ENCODE data around the gene NR5A2.

Gene NR5A2

DNA sequence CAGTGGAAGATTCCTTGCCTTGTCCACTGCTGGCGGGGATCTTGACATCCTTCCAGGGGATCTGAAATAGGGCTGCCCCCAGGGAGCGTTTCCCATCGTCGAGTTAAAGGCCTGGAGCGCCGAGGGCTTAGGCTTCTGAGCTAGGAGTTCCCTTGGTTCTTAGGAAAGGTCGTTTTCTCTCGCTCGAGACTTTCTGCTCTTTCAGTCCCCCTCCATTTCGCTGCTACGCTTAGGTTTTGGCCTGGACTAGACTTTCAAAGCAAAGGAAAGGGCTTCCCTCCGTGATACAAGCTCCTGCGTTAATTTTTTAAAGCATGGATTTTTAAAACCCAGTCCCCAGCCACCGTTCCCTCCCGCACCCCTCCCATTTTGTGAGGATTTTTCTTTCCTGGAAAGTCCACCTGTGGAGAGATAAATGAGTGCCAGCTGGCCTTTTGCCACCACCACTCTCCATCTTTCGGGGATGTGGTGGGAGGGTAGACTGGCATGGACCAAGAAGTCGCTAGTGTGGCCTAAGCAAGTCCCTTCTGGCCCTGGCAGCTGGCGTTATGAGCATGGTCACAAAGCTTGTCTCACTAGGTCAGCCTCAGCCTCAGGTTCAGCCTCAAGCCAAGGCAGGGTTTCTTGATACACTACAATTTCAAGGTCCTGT lies 9.2 kb downstream of the NR5A2 start:
- H3K4me1 ChIP-seq (ENCODE audit: insufficient read depth, insufficient read length), result peaks cover 16% of the 10 kb centered on the region
- TF ChIP-seq ZNF274 (IDR thresholded peaks at IDR 0.05; ENCODE audit: low read depth, low read length) (no peak), YY1 (IDR thresholded peaks at IDR 0.05; ENCODE audit: insufficient read depth, insufficient read length) (no peak), SUZ12 (IDR thresholded peaks at IDR 0.05; ENCODE audit: extremely low read depth, insufficient read depth, insufficient read length) (no peak)
- H3K9me3 ChIP-seq (ENCODE audit: insufficient read depth, low read length), result no peaks in the 10 kb centered on the region
- no peak for DNase-seq (ENCODE audit: low read depth, low spot score)
- H3K4me3 ChIP-seq (ENCODE audit: insufficient read length, low read depth), result peak overlapping the region; percentile 43
- H3K9ac ChIP-seq (ENCODE audit: insufficient read length, low read depth), result peak overlapping the region; percentile 15
- H3K27me3 ChIP-seq (ENCODE audit: insufficient read depth, insufficient read length), result peaks cover 98% of the 10 kb centered on the region
- no peaks in the 10 kb centered on the region for H3K36me3 ChIP-seq (ENCODE audit: insufficient read depth, insufficient read length, low read length)

GRCh38 chr1:200037501-200037900 lies 10.0 kb downstream of the NR5A2 start:
- Histone ChIP-seq H3K36me3 (ENCODE audit: insufficient read depth, insufficient read length, low read length) (no peaks in the 10 kb centered on the region), H3K4me1 (ENCODE audit: insufficient read depth, insufficient read length) (peaks cover 16% of the 10 kb centered on the region), H3K4me3 (ENCODE audit: insufficient read length, low read depth) (no peak overlapping the region), H3K27me3 (ENCODE audit: insufficient read depth, insufficient read length) (peaks cover 98% of the 10 kb centered on the region), H3K9me3 (ENCODE audit: insufficient read depth, low read length) (no peaks in the 10 kb centered on the region), H3K9ac (ENCODE audit: insufficient read length, low read depth) (no peak overlapping the region)
- TF ChIP-seq YY1 (IDR thresholded peaks at IDR 0.05; ENCODE audit: insufficient read depth, insufficient read length) (no peak), ZNF274 (IDR thresholded peaks at IDR 0.05; ENCODE audit: low read depth, low read length) (no peak), SUZ12 (IDR thresholded peaks at IDR 0.05; ENCODE audit: extremely low read depth, insufficient read depth, insufficient read length) (no peak)
- DNase-seq (ENCODE audit: low read depth, low spot score), result no peak

DNA sequence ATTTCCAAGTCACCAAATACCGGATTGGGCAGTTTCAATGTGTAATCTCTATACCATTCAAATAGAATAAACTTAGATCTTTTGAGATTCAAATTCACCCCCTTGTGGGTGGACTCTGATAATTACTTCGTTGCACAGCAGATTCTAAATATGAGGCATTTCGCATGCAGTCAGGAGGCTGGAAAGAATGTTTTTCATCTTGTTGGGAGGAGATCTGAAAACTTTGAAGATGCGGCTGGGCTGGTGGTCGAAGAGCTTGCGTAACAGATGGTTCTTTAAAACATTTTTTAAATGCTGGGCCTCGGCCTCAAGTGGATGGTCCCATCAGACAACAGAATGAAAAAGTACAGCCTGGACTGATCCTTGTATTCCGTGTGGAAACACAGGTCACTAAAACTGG lies 10.4 kb downstream of the NR5A2 start:
- Histone ChIP-seq H3K36me3 (ENCODE audit: insufficient read depth, insufficient read length, low read length) (no peaks in the 10 kb centered on the region), H3K4me3 (ENCODE audit: insufficient read length, low read depth) (peak overlapping the region; percentile 27), H3K4me1 (ENCODE audit: insufficient read depth, insufficient read length) (peaks cover 16% of the 10 kb centered on the region), H3K9ac (ENCODE audit: insufficient read length, low read depth) (peak overlapping the region; percentile 27), H3K27me3 (ENCODE audit: insufficient read depth, insufficient read length) (peaks cover 98% of the 10 kb centered on the region), H3K9me3 (ENCODE audit: insufficient read depth, low read length) (no peaks in the 10 kb centered on the region)
- DNase-seq (ENCODE audit: low read depth, low spot score), result no peak
- TF ChIP-seq YY1 (IDR thresholded peaks at IDR 0.05; ENCODE audit: insufficient read depth, insufficient read length) (no peak), SUZ12 (IDR thresholded peaks at IDR 0.05; ENCODE audit: extremely low read depth, insufficient read depth, insufficient read length) (no peak), ZNF274 (IDR thresholded peaks at IDR 0.05; ENCODE audit: low read depth, low read length) (no peak)

GRCh38 chr1:200038325-200038980 lies 10.9 kb downstream of the NR5A2 start:
- Histone ChIP-seq H3K36me3 (ENCODE audit: insufficient read depth, insufficient read length, low read length) (no peaks in the 10 kb centered on the region), H3K4me3 (ENCODE audit: insufficient read length, low read depth) (peak overlapping the region; percentile 67), H3K27me3 (ENCODE audit: insufficient read depth, insufficient read length) (peaks cover 98% of the 10 kb centered on the region), H3K9ac (ENCODE audit: insufficient read length, low read depth) (peak overlapping the region; percentile 85), H3K9me3 (ENCODE audit: insufficient read depth, low read length) (no peaks in the 10 kb centered on the region), H3K4me1 (ENCODE audit: insufficient read depth, insufficient read length) (peaks cover 16% of the 10 kb centered on the region)
- peak; percentile 95 for DNase-seq (ENCODE audit: low read depth, low spot score)
- TF ChIP-seq ZNF274 (IDR thresholded peaks at IDR 0.05; ENCODE audit: low read depth, low read length) (no peak), SUZ12 (IDR thresholded peaks at IDR 0.05; ENCODE audit: extremely low read depth, insufficient read depth, insufficient read length) (no peak), YY1 (IDR thresholded peaks at IDR 0.05; ENCODE audit: insufficient read depth, insufficient read length) (no peak)

GRCh38 chr1:200038981-200039848 lies 11.7 kb downstream of the NR5A2 start:
- peak overlapping the region; percentile 67 for H3K4me3 ChIP-seq (ENCODE audit: insufficient read length, low read depth)
- no peaks in the 10 kb centered on the region for H3K36me3 ChIP-seq (ENCODE audit: insufficient read depth, insufficient read length, low read length)
- H3K9ac ChIP-seq (ENCODE audit: insufficient read length, low read depth), result peak overlapping the region; percentile 85
- peaks cover 98% of the 10 kb centered on the region for H3K27me3 ChIP-seq (ENCODE audit: insufficient read depth, insufficient read length)
- DNase-seq (ENCODE audit: low read depth, low spot score), result no peak
- peaks cover 14% of the 10 kb centered on the region for H3K4me1 ChIP-seq (ENCODE audit: insufficient read depth, insufficient read length)
- TF ChIP-seq YY1 (IDR thresholded peaks at IDR 0.05; ENCODE audit: insufficient read depth, insufficient read length) (no peak), ZNF274 (IDR thresholded peaks at IDR 0.05; ENCODE audit: low read depth, low read length) (no peak), SUZ12 (IDR thresholded peaks at IDR 0.05; ENCODE audit: extremely low read depth, insufficient read depth, insufficient read length) (no peak)
- no peaks in the 10 kb centered on the region for H3K9me3 ChIP-seq (ENCODE audit: insufficient read depth, low read length)

GRCh38 chr1:200039849-200040474 lies 12.5 kb downstream of the NR5A2 start:
- Histone ChIP-seq H3K9me3 (ENCODE audit: insufficient read depth, low read length) (no peaks in the 10 kb centered on the region), H3K9ac (ENCODE audit: insufficient read length, low read depth) (peak overlapping the region; percentile 85), H3K27me3 (ENCODE audit: insufficient read depth, insufficient read length) (peaks cover 98% of the 10 kb centered on the region), H3K4me3 (ENCODE audit: insufficient read length, low read depth) (peak overlapping the region; percentile 67), H3K36me3 (ENCODE audit: insufficient read depth, insufficient read length, low read length) (no peaks in the 10 kb centered on the region), H3K4me1 (ENCODE audit: insufficient read depth, insufficient read length) (peaks cover 11% of the 10 kb centered on the region)
- no peak for DNase-seq (ENCODE audit: low read depth, low spot score)
- TF ChIP-seq ZNF274 (IDR thresholded peaks at IDR 0.05; ENCODE audit: low read depth, low read length), result no peak
- TF ChIP-seq YY1 (IDR thresholded peaks at IDR 0.05; ENCODE audit: insufficient read depth, insufficient read length), result no peak
- peak; percentile 14 for TF ChIP-seq SUZ12 (IDR thresholded peaks at IDR 0.05; ENCODE audit: extremely low read depth, insufficient read depth, insufficient read length)
